Measurements from ENCODE around the gene MYADML2. TPM values are rescaled to one million over a fixed set of nuclear protein-coding genes. Genes with fewer than 3 reads are reported as not detected.

Gene MYADML2
- total RNA-seq, 2 experiments from 2014 or later, result 0.19 TPM; not detected in 1

DNA sequence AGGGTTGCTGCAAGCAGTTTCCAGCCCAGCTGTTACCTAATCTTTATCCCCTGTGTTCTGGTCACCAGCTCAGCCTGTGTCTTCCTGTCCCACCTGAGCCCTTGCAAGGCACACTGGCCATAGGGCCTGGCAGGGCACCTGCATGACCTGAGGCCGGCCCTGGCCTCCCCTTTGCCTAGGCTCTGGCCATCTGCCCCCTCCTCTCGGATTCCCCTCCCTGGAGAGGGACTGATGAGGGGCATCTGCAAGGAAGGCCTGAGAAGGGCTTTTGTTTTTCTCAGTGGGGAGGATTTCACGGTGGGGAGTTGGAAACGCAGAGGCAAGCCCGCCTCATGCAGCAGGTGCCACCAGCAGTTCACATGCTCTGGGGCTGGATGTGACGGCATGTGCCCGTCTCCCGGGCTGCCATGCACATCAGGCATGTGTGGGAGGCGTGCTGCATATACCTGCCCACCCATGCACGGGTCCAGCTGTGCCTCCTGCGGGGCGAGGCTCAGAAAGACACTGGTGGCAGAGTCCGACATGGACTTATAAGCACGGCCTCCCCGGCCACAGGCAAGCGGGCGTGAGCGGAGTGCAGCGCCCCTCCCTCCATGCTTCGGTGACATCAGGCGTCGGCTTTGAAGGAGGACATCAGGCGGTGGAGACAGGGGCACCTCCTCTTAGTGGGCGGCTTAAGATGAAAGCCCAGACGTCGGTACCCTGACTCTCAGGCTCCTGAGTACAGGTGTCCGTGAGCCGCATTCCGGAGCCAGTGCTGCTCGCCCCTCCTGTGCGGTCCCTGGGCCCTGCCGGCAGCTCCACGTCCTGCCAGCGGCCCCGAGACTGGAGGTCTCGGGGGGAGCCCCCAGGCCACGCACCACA lies 46.9 kb upstream of the MYADML2 start:
- no peak overlapping the region for H3K4me2 ChIP-seq (ENCODE audit: low read length)
- ChIA-PET CTCF (ENCODE audit: unreplicated experiment) (no interaction called here), POLR2A (no interaction called here)
- no peak overlapping the region for H2AFZ ChIP-seq (ENCODE audit: low read length)
- intact Hi-C loops (cut with micrococcal nuclease; ENCODE audit: unreplicated experiment), result no loop called here
- peaks cover 8% of the 10 kb centered on the region; the same call in 1 of the 2 replicates for H3K36me3 ChIP-seq (ENCODE audit: insufficient read depth, low read length)
- no TSS peak for BruUV-seq (replicated peaks)
- no peaks in the 10 kb centered on the region for H3K9me2 ChIP-seq (ENCODE audit: insufficient read depth, low read length)
- no peaks in the 10 kb centered on the region for H3K4me1 ChIP-seq (ENCODE audit: insufficient read depth, low read length, poor library complexity, severe bottlenecking)
- no peaks in the 10 kb centered on the region for H3K79me2 ChIP-seq (ENCODE audit: insufficient read depth, low read depth, low read length)
- no peaks in the 10 kb centered on the region for H3K9me3 ChIP-seq (ENCODE audit: low read length)
- H3K27ac ChIP-seq (ENCODE audit: low read depth, low read length, poor library complexity, severe bottlenecking), result no peak overlapping the region
- no peak for DNase-seq (ENCODE audit: low spot score)
- TF ChIP-seq EZH2phosphoT487 (IDR thresholded peaks at IDR 0.05; ENCODE audit: borderline replicate concordance, low read depth, low read length), result no peak
- TF ChIP-seq, protein P1, sequence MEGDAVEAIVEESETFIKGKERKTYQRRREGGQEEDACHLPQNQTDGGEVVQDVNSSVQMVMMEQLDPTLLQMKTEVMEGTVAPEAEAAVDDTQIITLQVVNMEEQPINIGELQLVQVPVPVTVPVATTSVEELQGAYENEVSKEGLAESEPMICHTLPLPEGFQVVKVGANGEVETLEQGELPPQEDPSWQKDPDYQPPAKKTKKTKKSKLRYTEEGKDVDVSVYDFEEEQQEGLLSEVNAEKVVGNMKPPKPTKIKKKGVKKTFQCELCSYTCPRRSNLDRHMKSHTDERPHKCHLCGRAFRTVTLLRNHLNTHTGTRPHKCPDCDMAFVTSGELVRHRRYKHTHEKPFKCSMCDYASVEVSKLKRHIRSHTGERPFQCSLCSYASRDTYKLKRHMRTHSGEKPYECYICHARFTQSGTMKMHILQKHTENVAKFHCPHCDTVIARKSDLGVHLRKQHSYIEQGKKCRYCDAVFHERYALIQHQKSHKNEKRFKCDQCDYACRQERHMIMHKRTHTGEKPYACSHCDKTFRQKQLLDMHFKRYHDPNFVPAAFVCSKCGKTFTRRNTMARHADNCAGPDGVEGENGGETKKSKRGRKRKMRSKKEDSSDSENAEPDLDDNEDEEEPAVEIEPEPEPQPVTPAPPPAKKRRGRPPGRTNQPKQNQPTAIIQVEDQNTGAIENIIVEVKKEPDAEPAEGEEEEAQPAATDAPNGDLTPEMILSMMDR (conservative IDR thresholded peaks at IDR 0.05; ENCODE audit: low read length), result no peak
- no peak overlapping the region for H3K4me3 ChIP-seq (ENCODE audit: low read depth, low read length, poor library complexity, severe bottlenecking)
- no peaks in the 10 kb centered on the region for H4K20me1 ChIP-seq (ENCODE audit: insufficient read depth, low read length)

DNA sequence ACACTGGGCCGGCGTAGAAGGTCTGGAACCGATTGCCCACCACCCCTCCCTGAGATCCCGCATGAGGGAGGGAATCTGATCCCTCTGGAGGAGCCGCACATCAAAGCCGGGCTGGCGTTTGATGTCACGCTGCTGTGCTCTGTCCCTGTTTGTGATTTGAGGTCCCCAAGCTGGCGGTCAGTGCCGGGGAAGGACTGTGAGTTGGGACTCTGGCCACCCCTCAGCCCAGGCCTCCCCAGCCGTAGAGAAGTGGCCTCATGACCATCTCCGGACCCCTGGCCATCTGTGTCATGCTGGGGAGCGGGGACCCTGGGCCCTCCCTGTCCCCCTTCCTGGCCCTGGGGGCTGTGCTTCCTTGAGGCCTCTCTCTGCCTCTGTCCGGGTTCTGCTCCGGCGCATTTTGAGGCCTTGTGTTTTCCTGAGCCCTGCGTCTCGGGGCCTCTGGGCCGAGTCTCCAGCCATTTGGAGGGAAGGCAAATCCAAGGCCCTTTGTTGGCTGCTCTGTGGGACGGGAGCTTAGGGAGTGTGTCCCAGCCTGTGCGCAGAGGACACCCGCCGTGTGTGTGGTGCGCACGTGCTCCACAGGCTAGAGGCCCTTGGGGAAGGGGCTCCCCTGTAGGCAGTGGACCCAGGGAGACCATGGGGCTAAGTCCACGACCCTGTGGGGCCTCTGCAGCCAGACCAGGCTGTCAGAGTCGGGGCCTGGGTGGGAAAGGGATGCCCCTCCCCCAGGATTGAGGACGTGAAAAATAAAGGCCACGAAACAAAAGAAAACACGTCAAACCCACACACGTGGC lies 45.5 kb upstream of the MYADML2 start:
- Histone ChIP-seq H3K9me3 (ENCODE audit: low read length) (no peaks in the 10 kb centered on the region), H3K4me2 (ENCODE audit: low read length) (no peak overlapping the region), H3K4me1 (ENCODE audit: insufficient read depth, low read length, poor library complexity, severe bottlenecking) (no peaks in the 10 kb centered on the region), H2AFZ (ENCODE audit: low read length) (no peak overlapping the region), H3K27ac (ENCODE audit: low read depth, low read length, poor library complexity, severe bottlenecking) (no peak overlapping the region), H3K4me3 (ENCODE audit: low read depth, low read length, poor library complexity, severe bottlenecking) (no peak overlapping the region), H4K20me1 (ENCODE audit: insufficient read depth, low read length) (no peaks in the 10 kb centered on the region), H3K79me2 (ENCODE audit: insufficient read depth, low read depth, low read length) (no peaks in the 10 kb centered on the region), H3K36me3 (ENCODE audit: insufficient read depth, low read length) (peaks cover 10% of the 10 kb centered on the region; the same call in 1 of the 2 replicates), H3K9me2 (ENCODE audit: insufficient read depth, low read length) (no peaks in the 10 kb centered on the region)
- ChIA-PET CTCF (ENCODE audit: unreplicated experiment) (no interaction called here), POLR2A (no interaction called here)
- TF ChIP-seq, protein P1 (conservative IDR thresholded peaks at IDR 0.05; ENCODE audit: low read length), result no peak
- no peak for TF ChIP-seq EZH2phosphoT487 (IDR thresholded peaks at IDR 0.05; ENCODE audit: borderline replicate concordance, low read depth, low read length)
- no peak for DNase-seq (ENCODE audit: low spot score)
- intact Hi-C loops (cut with micrococcal nuclease; ENCODE audit: unreplicated experiment), result no loop called here
- BruUV-seq (replicated peaks), result no TSS peak
